ENCODE data around the gene LINGO1. TPM values are rescaled to one million over a fixed set of nuclear protein-coding genes. Genes with fewer than 3 reads are reported as not detected.

The LINGO1 gene
- total and polyA plus RNA-seq, 2 of the 8 experiments (the other 6 are each of a cell fraction or from before 2014, with no cell fraction given) = 57.1 to 114 TPM

GRCh38 chr15:77624868-77625267 is 7.8 kb downstream of the LINGO1 start:
- H3K27ac ChIP-seq (ENCODE audit: low read depth, low read length) = no peak overlapping the region
- 80% methylated on average over 7 of the region's 7 CpGs; no CpG with 5 or more reads in 1 of the 2 experiments for WGBS, 2 experiments (ENCODE audit: extremely low coverage in 1 of 2, insufficient coverage in 1 of 2, insufficient read length in 1 of 2, insufficient replicate concordance in 2 of 2, low coverage in 1 of 2, low lambda C conversion rate in 2 of 2, missing lambda C conversion rate in 1 of 2)
- DNase-seq (ENCODE audit: low read depth in 1 of 2, low spot score in 2 of 2) = no peak
- ChIA-PET POLR2A (ENCODE audit: partially characterized antibody) (interaction anchor here (4.2 to 11.2 kb wide), 2 partner anchors 6 to 18 kb away, joined by 40 to 142 read pairs; partner anchors contain the start of gene LINGO1), CTCF (ENCODE audit: partially characterized antibody) (interaction anchor here (0.7 to 13.6 kb wide), 8 partner anchors 17 to 201 kb away, joined by 3 to 244 read pairs (median 4); partner anchors contain the start of gene LINGO1)
- TF ChIP-seq KDM1A (IDR thresholded peaks at IDR 0.05; ENCODE audit: borderline replicate concordance, low read length) (no peak), RNF2 (IDR thresholded peaks at IDR 0.05; ENCODE audit: borderline replicate concordance, low read depth, low read length, missing control alignments, poor library complexity, severe bottlenecking) (no peak), POLR2AphosphoS5 (IDR thresholded peaks at IDR 0.05; ENCODE audit: low read depth, low read length) (no peak), YY1 (IDR thresholded peaks at IDR 0.05; ENCODE audit: low read depth, low read length) (no peak), TEAD4 (IDR thresholded peaks at IDR 0.05; ENCODE audit: low read depth, low read length) (no peak), SP1 (IDR thresholded peaks at IDR 0.05; ENCODE audit: low read depth, low read length) (no peak), TAF7 (optimal IDR thresholded peaks at IDR 0.05; ENCODE audit: borderline replicate concordance, low read depth, low read length) (no peak), SIRT6 (IDR thresholded peaks at IDR 0.05; ENCODE audit: low read length) (no peak), USF2 (IDR thresholded peaks at IDR 0.05; ENCODE audit: low read length) (no peak), KDM5A (IDR thresholded peaks at IDR 0.05; ENCODE audit: low read length) (no peak), SUZ12 (IDR thresholded peaks at IDR 0.05; ENCODE audit: low read length) (no peak), RAD21 (IDR thresholded peaks at IDR 0.05 in 1 of 2, conservative IDR thresholded peaks at IDR 0.05 in 1 of 2; ENCODE audit: low read depth in 2 of 2, low read length in 2 of 2) (no peak)
- peak overlapping the region; percentile 35; the same call in 1 of the 2 replicates for H4K8ac ChIP-seq (ENCODE audit: extremely low read depth, insufficient read depth, low read length)
- no peak overlapping the region for H4K91ac ChIP-seq (replicated peaks; ENCODE audit: insufficient read length, low read length)
- H3K14ac ChIP-seq (ENCODE audit: insufficient read length) = no peak overlapping the region
- peaks cover 5% of the 10 kb centered on the region; the same call in 1 of the 2 replicates for H3K23me2 ChIP-seq (ENCODE audit: low read depth, low read length)
- H3K18ac ChIP-seq (ENCODE audit: extremely low read depth, low read length) = no peak overlapping the region
- peaks cover 0 to 4% (median 0%) of the 10 kb centered on the region in 4 experiments; a peak in 2 of 8 replicates for H3K36me3 ChIP-seq (ENCODE audit: control insufficient read depth in 2 of 4, insufficient read depth in 4 of 4, low read length in 3 of 4)
- no peak overlapping the region for H3K4me2 ChIP-seq (ENCODE audit: insufficient read depth in 1 of 2, low read depth in 2 of 2, low read length in 2 of 2)
- H3K4me1 ChIP-seq (replicated peaks in 1 of 4; ENCODE audit: control insufficient read depth in 3 of 4, insufficient read depth in 4 of 4, low read length in 3 of 4) = peaks cover 27 to 69% (median 50%) of the 10 kb centered on the region in 4 experiments
- H3K27me3 ChIP-seq (replicated peaks in 1 of 4; ENCODE audit: control insufficient read depth in 3 of 4, extremely low read depth in 1 of 4, insufficient read depth in 3 of 4, low read length in 3 of 4) = no peaks in the 10 kb centered on the region
- no peak overlapping the region for H2BK12ac ChIP-seq (ENCODE audit: low read depth, low read length)
- no peak overlapping the region; the same call in 1 of the 2 replicates for H2BK15ac ChIP-seq (ENCODE audit: low read length)
- H2BK20ac ChIP-seq (ENCODE audit: low read length) = no peak overlapping the region
- H2BK5ac ChIP-seq (ENCODE audit: low read depth, low read length) = peak overlapping the region; percentile 97; the same call in 1 of the 2 replicates
- peaks cover 24% of the 10 kb centered on the region for H3K79me1 ChIP-seq (ENCODE audit: low read depth, low read length)
- H2BK120ac ChIP-seq (replicated peaks; ENCODE audit: low read depth, low read length) = no peak overlapping the region
- no peak overlapping the region for H4K5ac ChIP-seq (ENCODE audit: insufficient read length, low read depth, low read length)
- H2AK5ac ChIP-seq (ENCODE audit: low read depth, low read length) = no peak overlapping the region
- peaks cover 12 to 85% of the 10 kb centered on the region in 2 experiments for H3K79me2 ChIP-seq (ENCODE audit: control insufficient read depth in 1 of 2, insufficient read depth in 2 of 2, low read length in 2 of 2)
- no peak overlapping the region for H3K4me3 ChIP-seq (ENCODE audit: extremely low read depth in 1 of 4, insufficient read depth in 2 of 4, low read depth in 3 of 4, low read length in 4 of 4)
- H3K9ac ChIP-seq (replicated peaks in 1 of 4; ENCODE audit: extremely low read depth in 1 of 4, low read depth in 3 of 4, low read length in 3 of 4) = no peak overlapping the region
- H4K20me1 ChIP-seq (replicated peaks in 1 of 2; ENCODE audit: control insufficient read depth in 1 of 2, insufficient read depth in 2 of 2, low read length in 2 of 2) = peaks cover 3 to 11% of the 10 kb centered on the region in 2 experiments
- no peak overlapping the region for H3K56ac ChIP-seq (replicated peaks; ENCODE audit: insufficient read length, low read depth, low read length)
- no peak overlapping the region for H2AFZ ChIP-seq (ENCODE audit: low read length)
- FAIRE-seq = no peak
- no peaks in the 10 kb centered on the region for H3K9me3 ChIP-seq (ENCODE audit: insufficient read depth in 2 of 2, low read depth in 1 of 2, low read length in 1 of 2)
- H3K4ac ChIP-seq (replicated peaks; ENCODE audit: insufficient read length, low read depth, low read length) = no peak overlapping the region
- no peak overlapping the region for H3K23ac ChIP-seq (ENCODE audit: insufficient read length)

Measured in H1 (cell line).